ENCODE results near the gene LSM4. TPM values are rescaled to one million over a fixed set of nuclear protein-coding genes. Genes with fewer than 3 reads are reported as not detected.

Gene LSM4
- total RNA-seq, 1 experiment from 2014 or later, result 385 TPM

Other genes with a start within 250 kb of the LSM4 start
- 2.3 and 4.3 TPM in 2 replicates for gene IL12RB1, start 236.1 kb downstream of the LSM4 start, total RNA-seq (2014; rRNA removed; shearing (Covaris generic))
- gene MAST3, start 225.3 kb downstream of the LSM4 start, total RNA-seq (2014; rRNA removed; shearing (Covaris generic)), result 2.1 and 2.6 TPM in 2 replicates
- 11.3 and 11.7 TPM in 2 replicates for gene PIK3R2, start 169.9 kb downstream of the LSM4 start, total RNA-seq (2014; rRNA removed; shearing (Covaris generic))
- 56.0 and 69.6 TPM in 2 replicates for gene IFI30, start 149.3 kb downstream of the LSM4 start, total RNA-seq (2014; rRNA removed; shearing (Covaris generic))
- gene MPV17L2, start 129.9 kb downstream of the LSM4 start, total RNA-seq (2014; rRNA removed; shearing (Covaris generic)), result 18.6 and 23.5 TPM in 2 replicates
- 1.7 and 3.6 TPM in 2 replicates for gene RAB3A, start 119.0 kb downstream of the LSM4 start, total RNA-seq (2014; rRNA removed; shearing (Covaris generic))
- gene PDE4C, start 96.6 kb downstream of the LSM4 start, total RNA-seq (2014; rRNA removed; shearing (Covaris generic)), result 0.10 and 0.60 TPM in 2 replicates
- 0.29 and 0.36 TPM in 2 replicates for gene IQCN, start 48.6 kb downstream of the LSM4 start, total RNA-seq (2014; rRNA removed; shearing (Covaris generic))
- 22.0 and 60.8 TPM in 2 replicates for gene JUND, start 41.5 kb downstream of the LSM4 start, total RNA-seq (2014; rRNA removed; shearing (Covaris generic))
- gene PGPEP1, start 17.5 kb upstream of the LSM4 start, total RNA-seq (2014; rRNA removed; shearing (Covaris generic)), result 10.7 and 11.9 TPM in 2 replicates
- 1.4 and 1.6 TPM in 2 replicates for gene GDF15, start 63.1 kb upstream of the LSM4 start, total RNA-seq (2014; rRNA removed; shearing (Covaris generic))
- gene LRRC25, start 74.5 kb upstream of the LSM4 start, total RNA-seq (2014; rRNA removed; shearing (Covaris generic)), result not detected in 2 replicates
- 25.1 and 38.9 TPM in 2 replicates for gene SSBP4, start 96.3 kb upstream of the LSM4 start, total RNA-seq (2014; rRNA removed; shearing (Covaris generic))
- 9.9 and 20.9 TPM in 2 replicates for gene ISYNA1, start 115.1 kb upstream of the LSM4 start, total RNA-seq (2014; rRNA removed; shearing (Covaris generic))
- 6.5 and 7.2 TPM in 2 replicates for gene ELL, start 199.0 kb upstream of the LSM4 start, total RNA-seq (2014; rRNA removed; shearing (Covaris generic))
- 172 and 199 TPM in 2 replicates for gene FKBP8, start 220.5 kb upstream of the LSM4 start, total RNA-seq (2014; rRNA removed; shearing (Covaris generic))
- gene KXD1, start 234.8 kb upstream of the LSM4 start, total RNA-seq (2014; rRNA removed; shearing (Covaris generic)), result 159 TPM in 2 replicates
- 1,359 and 2,003 TPM in 2 replicates for gene UBA52, start 248.8 kb upstream of the LSM4 start, total RNA-seq (2014; rRNA removed; shearing (Covaris generic))